PC-3 (cell line): ENCODE measurements around the gene RAB3IP. TPM values are rescaled to one million over a fixed set of nuclear protein-coding genes. Genes with fewer than 3 reads are reported as not detected.

Experiments
- ATAC-seq: fragments of 200-7000 bp; cut with Tn5 transposase; 2 replicates; pipeline ENCODE4 v1.9.1; 2020; ENCODE audit warnings: mild to moderate bottlenecking, moderate library complexity
- BruUV-seq: library from RNA; stranded (reverse); fragments of 400-500 nt; replicated peaks from 2 replicates; lab custom pipeline; 2021; lab: Mats Ljungman, UMichigan
- CTCF ChIA-PET: fragments of 300-600 bp; sonication (Branson Sonifier 250); formaldehyde crosslinking; loops from one replicate; lab custom pipeline; 2022; ENCODE audit warnings: antibody characterized with exemption; lab: Charles Lee
- POLR2A ChIA-PET: fragments of 300-600 bp; sonication (Branson Sonifier 250); formaldehyde crosslinking; loops from one replicate; lab custom pipeline; 2022; ENCODE audit warnings: antibody characterized with exemption; ENCODE audit not compliant: unreplicated experiment; lab: Charles Lee
- DNase-seq: peaks from one replicate; pipeline ENCODE4 v3.0.0-alpha.2; 2015
- H2AFZ ChIP-seq: fragments of 300-600 bp; sonication (generic); 2 replicates; pipeline ENCODE4 v1.6.0; 2016; ENCODE audit warnings: antibody characterized with exemption, low read length
- H3F3A ChIP-seq: fragments of 300-600 bp; sonication (generic); one replicate; pipeline ENCODE4 v1.6.0; 2017; ENCODE audit warnings: antibody characterized with exemption, low read length, control low read depth, mild to moderate bottlenecking; ENCODE audit not compliant: unreplicated experiment
- H3K27ac ChIP-seq: fragments of 300-600 bp; sonication (generic); 2 replicates; pipeline ENCODE4 v1.5.1; 2016; ENCODE audit warnings: mild to moderate bottlenecking, low read length
- H3K27me3 ChIP-seq: fragments of 300-600 bp; sonication (generic); 2 replicates; pipeline ENCODE4 v1.6.1; 2016; ENCODE audit warnings: low read length, mixed read lengths
- H3K36me3 ChIP-seq: fragments of 300-600 bp; sonication (generic); 2 replicates; pipeline ENCODE4 v1.6.1; 2016; ENCODE audit warnings: low read depth, mixed run types, low read length, mixed read lengths
- H3K4me1 ChIP-seq: fragments of 300-600 bp; sonication (generic); 2 replicates; pipeline ENCODE4 v1.5.1; 2016; ENCODE audit warnings: low read length; ENCODE audit not compliant: insufficient read depth
- H3K4me2 ChIP-seq: fragments of 300-600 bp; sonication (generic); 2 replicates; pipeline ENCODE4 v1.6.0; 2016; ENCODE audit warnings: low read length
- H3K4me3 ChIP-seq: fragments of 300-600 bp; sonication (generic); 2 replicates; pipeline ENCODE4 v1.5.1; 2016; ENCODE audit warnings: mild to moderate bottlenecking, low read length, mixed read lengths
- H3K79me2 ChIP-seq: fragments of 300-600 bp; sonication (generic); 2 replicates; pipeline ENCODE4 v1.6.1; 2017; ENCODE audit warnings: low read length, mixed read lengths
- H3K9ac ChIP-seq: fragments of 300-600 bp; sonication (generic); 2 replicates; pipeline ENCODE4 v1.6.0; 2016; ENCODE audit warnings: mild to moderate bottlenecking, low read length
- H3K9me2 ChIP-seq: fragments of 300-600 bp; sonication (generic); replicated peaks from 2 replicates; pipeline ENCODE4 v1.6.1; 2016; ENCODE audit warnings: mixed run types, low read length, mixed read lengths
- H3K9me3 ChIP-seq: fragments of 300-600 bp; sonication (generic); 2 replicates; pipeline ENCODE4 v1.6.1; 2016; ENCODE audit warnings: low read length, mixed read lengths
- H4K20me1 ChIP-seq: fragments of 300-600 bp; sonication (generic); 2 replicates; pipeline ENCODE4 v1.6.1; 2016; ENCODE audit warnings: low read length, mixed read lengths
- EZH2 ChIP-seq: fragments of 300-600 bp; sonication (generic); IDR thresholded peaks from one replicate; pipeline ENCODE4 v1.6.1; 2017; ENCODE audit warnings: antibody characterized with exemption, mild to moderate bottlenecking, low read length; ENCODE audit not compliant: unreplicated experiment
- EZH2phosphoT487 ChIP-seq: fragments of 300-600 bp; sonication (generic); IDR thresholded peaks from 2 replicates; pipeline ENCODE4 v1.6.1; 2018; ENCODE audit warnings: mild to moderate bottlenecking, antibody characterized with exemption, low read length, borderline replicate concordance
- intact Hi-C: fragments of 100-400 bp; cut with micrococcal nuclease; formaldehyde crosslinking; loops from 2 replicates; pipeline ENCODE4 v1.9.0; 2023
- total RNA-seq: library from RNA; depleted of rRNA; stranded (reverse); fragments of >200 nt; gene quantifications from 2 replicates; pipeline ENCODE4 v1.2.3, GENCODE V29; 2014
- TF ChIP-seq, protein P1 (sequence below): fragments of 300-600 bp; sonication (generic); conservative IDR thresholded peaks from 2 replicates; pipeline ENCODE4 v1.5.1; 2017; ENCODE audit warnings: antibody characterized with exemption, low read depth, mild to moderate bottlenecking, low read length

RAB3IP gene
- total RNA-seq, 1 experiment from 2014 or later: 28.6 TPM

GRCh38 chr12:69720750-69721149 lies 17.9 kb upstream of the RAB3IP start:
- ChIA-PET CTCF (no interaction called here), POLR2A (no interaction called here)
- Histone ChIP-seq H3K27me3 (no peaks in the 10 kb centered on the region), H3K4me1 (no peaks in the 10 kb centered on the region), H3F3A (no peaks in the 10 kb centered on the region), H3K27ac (no peak overlapping the region), H2AFZ (no peak overlapping the region), H3K4me3 (no peak overlapping the region), H4K20me1 (no peaks in the 10 kb centered on the region), H3K9me2 (no peaks in the 10 kb centered on the region), H3K9me3 (no peaks in the 10 kb centered on the region), H3K36me3 (no peaks in the 10 kb centered on the region), H3K79me2 (no peaks in the 10 kb centered on the region), H3K4me2 (no peak overlapping the region), H3K9ac (no peak overlapping the region)
- ATAC-seq (no peak), DNase-seq (no peak)
- intact Hi-C loops: no loop called here
- BruUV-seq: no TSS peak
- TF ChIP-seq EZH2 (no peak), EZH2phosphoT487 (no peak)
- TF ChIP-seq, protein P1, sequence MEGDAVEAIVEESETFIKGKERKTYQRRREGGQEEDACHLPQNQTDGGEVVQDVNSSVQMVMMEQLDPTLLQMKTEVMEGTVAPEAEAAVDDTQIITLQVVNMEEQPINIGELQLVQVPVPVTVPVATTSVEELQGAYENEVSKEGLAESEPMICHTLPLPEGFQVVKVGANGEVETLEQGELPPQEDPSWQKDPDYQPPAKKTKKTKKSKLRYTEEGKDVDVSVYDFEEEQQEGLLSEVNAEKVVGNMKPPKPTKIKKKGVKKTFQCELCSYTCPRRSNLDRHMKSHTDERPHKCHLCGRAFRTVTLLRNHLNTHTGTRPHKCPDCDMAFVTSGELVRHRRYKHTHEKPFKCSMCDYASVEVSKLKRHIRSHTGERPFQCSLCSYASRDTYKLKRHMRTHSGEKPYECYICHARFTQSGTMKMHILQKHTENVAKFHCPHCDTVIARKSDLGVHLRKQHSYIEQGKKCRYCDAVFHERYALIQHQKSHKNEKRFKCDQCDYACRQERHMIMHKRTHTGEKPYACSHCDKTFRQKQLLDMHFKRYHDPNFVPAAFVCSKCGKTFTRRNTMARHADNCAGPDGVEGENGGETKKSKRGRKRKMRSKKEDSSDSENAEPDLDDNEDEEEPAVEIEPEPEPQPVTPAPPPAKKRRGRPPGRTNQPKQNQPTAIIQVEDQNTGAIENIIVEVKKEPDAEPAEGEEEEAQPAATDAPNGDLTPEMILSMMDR: no peak

DNA sequence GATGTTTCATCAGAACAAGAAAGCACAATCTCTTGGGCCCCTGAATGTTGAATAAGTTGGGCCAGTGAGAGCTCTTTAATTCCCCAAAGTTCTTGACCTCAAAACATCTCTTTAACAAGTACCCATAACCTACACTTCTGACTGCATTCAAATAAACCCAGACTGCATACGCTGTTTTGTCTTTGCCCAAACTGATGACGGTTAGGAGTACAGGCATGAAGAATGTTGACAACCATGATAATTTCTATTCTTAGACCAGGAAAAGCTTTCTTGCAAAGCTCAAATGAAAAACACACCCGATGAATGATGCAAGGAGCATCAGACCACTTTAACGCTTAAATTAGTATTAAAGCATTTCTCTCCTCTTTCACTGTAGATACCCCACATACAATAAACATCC lies 11.7 kb upstream of the RAB3IP start:
- Histone ChIP-seq H3F3A (no peaks in the 10 kb centered on the region), H3K9ac (no peak overlapping the region), H3K79me2 (no peaks in the 10 kb centered on the region), H3K4me3 (no peak overlapping the region), H2AFZ (no peak overlapping the region), H3K9me3 (no peaks in the 10 kb centered on the region), H3K36me3 (no peaks in the 10 kb centered on the region), H3K27me3 (no peaks in the 10 kb centered on the region), H3K9me2 (no peaks in the 10 kb centered on the region), H4K20me1 (no peaks in the 10 kb centered on the region), H3K4me2 (no peak overlapping the region), H3K4me1 (peaks cover 3% of the 10 kb centered on the region), H3K27ac (no peak overlapping the region)
- ATAC-seq (no peak), DNase-seq (no peak)
- no TSS peak for BruUV-seq
- intact Hi-C loops: no loop called here
- TF ChIP-seq, protein P1: no peak
- no peak for TF ChIP-seq EZH2phosphoT487
- no peak for TF ChIP-seq EZH2
- CTCF ChIA-PET: no interaction called here
- POLR2A ChIA-PET: no interaction called here

DNA sequence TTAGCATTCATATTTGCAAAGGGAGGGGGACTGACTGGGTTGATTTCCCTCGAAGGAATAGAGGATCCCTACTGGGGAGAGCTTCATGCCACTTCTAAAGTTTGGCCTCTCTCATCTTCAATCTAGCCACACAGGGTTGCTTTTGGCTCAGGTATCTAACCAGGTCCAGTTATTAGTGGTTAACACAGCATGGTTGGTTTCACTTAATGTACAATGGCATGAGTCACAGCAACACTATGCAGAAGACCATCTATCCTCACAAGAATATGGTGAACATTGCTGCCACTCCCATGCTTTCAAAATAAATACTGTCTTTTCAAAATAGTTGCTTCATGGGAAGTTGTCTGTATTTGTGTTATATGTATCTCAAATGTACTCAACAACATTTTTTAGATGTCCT lies 6.6 kb upstream of the RAB3IP start:
- TF ChIP-seq, protein P1: no peak
- TF ChIP-seq EZH2: no peak
- TF ChIP-seq EZH2phosphoT487: no peak
- H3K27ac ChIP-seq: no peak overlapping the region
- DNase-seq: peak; percentile 66
- no peaks in the 10 kb centered on the region for H3K9me3 ChIP-seq
- no peaks in the 10 kb centered on the region for H4K20me1 ChIP-seq
- BruUV-seq: no TSS peak
- POLR2A ChIA-PET: no interaction called here
- peak; percentile 87 for ATAC-seq
- H3K9me2 ChIP-seq: no peaks in the 10 kb centered on the region
- H3K4me3 ChIP-seq: no peak overlapping the region
- H3K27me3 ChIP-seq: no peaks in the 10 kb centered on the region
- no peaks in the 10 kb centered on the region for H3K36me3 ChIP-seq
- H3K4me2 ChIP-seq: peak overlapping the region; percentile 16
- no peak overlapping the region for H2AFZ ChIP-seq
- no peaks in the 10 kb centered on the region for H3F3A ChIP-seq
- H3K79me2 ChIP-seq: no peaks in the 10 kb centered on the region
- intact Hi-C loops: no loop called here
- CTCF ChIA-PET: no interaction called here
- H3K9ac ChIP-seq: no peak overlapping the region
- peaks cover 10% of the 10 kb centered on the region for H3K4me1 ChIP-seq
